Right kidney (tissue), 1 donor: ENCODE measurements around the gene ALG9.
"Not testable (repeated sequence)": the region's sequence is repeated elsewhere in the genome, so short reads cannot be mapped to it uniquely, and the experiment has no call there.

Experiments
- DNase-seq: peaks from one replicate; pipeline ENCODE4 v3.0.0-alpha.2; 2016

ALG9 gene

DNA sequence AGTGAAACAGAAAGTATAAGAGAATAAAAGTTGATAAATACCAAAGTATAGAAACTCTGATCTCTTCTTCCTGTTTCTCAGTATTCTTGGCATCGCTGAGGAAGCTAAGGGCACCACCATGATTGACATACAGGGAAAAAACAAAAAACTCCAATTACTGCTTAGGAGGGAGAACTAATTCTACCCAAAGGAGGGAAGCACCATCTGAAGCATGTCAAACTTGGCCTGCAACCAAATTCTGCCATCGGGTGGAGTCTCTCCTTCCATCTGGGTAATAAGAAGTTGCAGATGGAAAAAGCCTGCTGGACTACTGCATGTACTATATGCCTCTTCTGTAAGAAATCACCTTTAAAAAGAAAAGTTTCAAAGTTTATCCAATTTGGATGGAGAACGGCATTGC is 74.7 kb downstream of the ALG9 start:
- DNase-seq, result no peak

DNA sequence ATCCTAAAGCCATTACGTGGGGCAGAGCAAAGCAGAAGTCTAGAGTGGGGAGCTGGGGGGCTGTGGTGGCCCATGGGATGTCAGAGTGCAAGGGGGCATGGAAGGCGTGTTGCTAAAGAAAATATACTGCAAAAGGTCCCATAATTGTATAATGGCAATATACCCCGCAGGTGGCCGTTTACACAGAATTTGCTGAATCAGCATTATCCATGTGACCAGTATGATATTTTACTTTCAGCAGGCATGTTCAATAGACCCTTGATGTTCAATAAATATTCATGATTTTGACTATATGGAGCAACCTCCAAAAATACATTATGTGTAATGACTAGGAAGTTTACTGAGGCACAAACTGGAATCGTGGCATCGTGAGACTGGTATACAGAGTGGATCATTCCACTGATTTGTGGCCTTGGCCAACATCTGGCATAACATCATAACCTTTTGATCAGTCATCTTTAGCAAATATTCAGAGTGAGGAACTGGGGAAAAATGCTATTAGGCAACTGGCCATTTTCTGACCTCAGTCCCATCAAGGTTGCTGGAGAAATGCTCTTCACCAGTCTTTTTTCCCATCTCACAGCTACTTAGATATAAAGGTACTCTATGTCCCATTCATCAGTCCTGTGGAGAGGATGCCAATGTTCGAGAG is 75.9 kb downstream of the ALG9 start:
- no peak for DNase-seq

GRCh38 chr11:111793863-111794262 is 77.5 kb downstream of the ALG9 start:
- DNase-seq, result no peak

- DNase-seq, result no peak
Measured at GRCh38 chr11:111792955-111793500, 78.4 kb downstream of the ALG9 start.

GRCh38 chr11:111792314-111792713 is 79.1 kb downstream of the ALG9 start:
- no peak for DNase-seq

GRCh38 chr11:111788464-111788863 is 82.9 kb downstream of the ALG9 start:
- DNase-seq, result no peak

GRCh38 chr11:111788051-111788450 is 83.3 kb downstream of the ALG9 start:
- no peak for DNase-seq

GRCh38 chr11:111785886-111786412 is 85.4 kb downstream of the ALG9 start:
- DNase-seq, result no peak

GRCh38 chr11:111785076-111785475 is 86.3 kb downstream of the ALG9 start:
- no peak for DNase-seq

- not testable (repeated sequence) for DNase-seq
Measured at GRCh38 chr11:111784311-111784710, 87.1 kb downstream of the ALG9 start.

DNA sequence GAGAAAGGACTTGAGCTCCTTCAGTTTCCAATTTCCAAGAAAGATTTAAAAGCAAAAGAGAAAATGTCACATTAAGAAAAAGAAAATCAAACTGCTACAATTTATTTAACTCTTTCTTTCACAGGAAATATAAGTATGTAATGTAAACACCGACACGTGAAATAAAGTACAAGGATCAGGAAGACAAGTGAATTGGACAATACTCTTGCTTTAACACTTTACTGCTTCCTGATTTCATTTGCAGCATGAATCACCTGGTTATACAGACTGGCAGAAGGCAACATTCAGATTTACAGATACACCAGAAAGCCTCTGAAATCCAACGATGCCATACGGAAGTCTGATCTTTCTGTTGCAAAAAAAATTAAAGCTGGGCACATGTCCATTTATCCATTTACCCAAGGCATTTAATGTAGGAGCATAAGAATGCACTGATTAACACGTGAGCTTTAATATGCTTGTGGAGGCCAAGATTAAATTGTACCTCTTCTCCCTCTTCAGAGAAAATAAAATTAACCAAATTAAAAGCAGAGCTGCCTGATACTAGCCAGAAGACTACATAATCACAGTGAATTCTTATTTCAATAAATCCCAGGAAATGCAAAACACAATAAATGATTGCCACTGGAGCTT is 89.2 kb downstream of the ALG9 start:
- no peak for DNase-seq

DNA sequence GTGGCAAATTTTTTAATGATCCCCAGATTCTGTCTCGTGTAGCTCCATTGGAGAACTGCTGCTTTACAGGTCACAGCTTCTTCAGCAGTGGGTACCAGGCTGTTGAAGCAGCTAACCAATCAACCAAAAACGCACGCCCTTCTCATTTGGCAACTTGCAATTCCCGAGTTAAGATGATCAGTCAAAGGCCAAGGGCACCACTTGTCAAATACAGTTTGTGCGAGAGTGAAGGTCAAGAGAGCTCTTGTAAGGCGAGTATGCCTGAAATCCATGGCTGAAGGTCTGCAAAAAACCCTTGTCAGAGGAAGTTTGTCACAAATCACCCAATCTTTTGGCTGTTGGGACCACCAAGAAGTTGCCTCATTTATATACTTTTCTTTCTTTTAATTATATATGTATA is 92.3 kb downstream of the ALG9 start:
- DNase-seq, result no peak

DNA sequence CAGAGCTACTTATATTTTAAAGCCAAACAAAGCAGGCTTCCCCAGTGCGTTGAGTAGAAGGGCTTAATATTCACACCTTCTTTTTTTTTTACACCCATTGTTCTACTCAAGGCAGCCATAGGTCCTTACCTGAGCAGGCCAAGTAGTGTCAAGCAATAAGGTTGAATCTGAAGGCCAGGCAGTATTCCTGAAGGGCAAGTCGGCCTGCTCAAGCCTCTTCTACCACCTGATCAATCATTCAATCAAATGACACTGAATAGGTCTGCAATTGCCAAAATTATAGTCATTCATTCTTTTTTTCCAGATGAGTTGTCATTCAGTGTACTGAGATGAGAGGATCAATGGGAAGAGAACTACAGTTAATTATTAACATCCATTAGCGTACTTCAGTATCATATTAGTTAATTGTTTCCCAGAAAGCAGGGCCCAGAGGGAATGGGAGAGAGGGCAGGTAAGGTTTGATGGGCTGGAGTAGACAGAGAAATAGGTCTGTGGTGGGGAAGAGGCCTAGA is 93.3 kb downstream of the ALG9 start:
- no peak for DNase-seq

- DNase-seq, result peak; percentile 42
Measured at GRCh38 chr11:111777094-111778046, 94.0 kb downstream of the ALG9 start.

DNA sequence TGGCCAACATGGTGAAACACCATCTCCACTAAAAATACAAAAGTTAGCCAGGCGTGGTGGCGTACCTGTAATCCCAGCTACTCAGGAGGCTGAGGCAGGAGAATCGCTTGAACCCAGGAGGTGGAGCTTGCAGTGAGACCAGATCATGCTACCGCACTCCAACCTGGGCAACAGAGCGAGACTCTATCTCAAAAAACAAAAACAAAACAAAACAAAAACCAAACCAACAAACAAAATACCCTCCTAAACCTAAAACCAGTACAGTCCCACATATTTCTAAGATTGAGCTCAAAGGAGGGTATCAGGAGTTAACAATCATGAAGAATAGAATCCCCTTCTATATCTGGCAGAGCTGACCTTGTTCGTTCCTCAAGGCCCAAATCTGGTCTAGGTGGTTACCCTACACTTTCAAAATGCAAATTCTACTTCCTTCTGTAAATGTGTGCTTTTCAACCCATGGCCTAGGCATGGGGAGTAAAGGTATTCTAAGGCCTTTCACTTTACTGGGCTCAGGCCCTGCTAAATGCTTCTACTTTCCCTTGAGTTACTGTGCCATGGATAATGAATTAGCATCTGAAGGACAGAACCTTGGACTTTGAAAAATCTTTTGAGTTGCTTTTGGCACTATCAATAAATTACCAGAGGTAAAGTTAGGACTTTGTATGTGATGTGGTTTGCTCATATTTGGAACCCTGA is 94.8 kb downstream of the ALG9 start:
- DNase-seq, result no peak

DNA sequence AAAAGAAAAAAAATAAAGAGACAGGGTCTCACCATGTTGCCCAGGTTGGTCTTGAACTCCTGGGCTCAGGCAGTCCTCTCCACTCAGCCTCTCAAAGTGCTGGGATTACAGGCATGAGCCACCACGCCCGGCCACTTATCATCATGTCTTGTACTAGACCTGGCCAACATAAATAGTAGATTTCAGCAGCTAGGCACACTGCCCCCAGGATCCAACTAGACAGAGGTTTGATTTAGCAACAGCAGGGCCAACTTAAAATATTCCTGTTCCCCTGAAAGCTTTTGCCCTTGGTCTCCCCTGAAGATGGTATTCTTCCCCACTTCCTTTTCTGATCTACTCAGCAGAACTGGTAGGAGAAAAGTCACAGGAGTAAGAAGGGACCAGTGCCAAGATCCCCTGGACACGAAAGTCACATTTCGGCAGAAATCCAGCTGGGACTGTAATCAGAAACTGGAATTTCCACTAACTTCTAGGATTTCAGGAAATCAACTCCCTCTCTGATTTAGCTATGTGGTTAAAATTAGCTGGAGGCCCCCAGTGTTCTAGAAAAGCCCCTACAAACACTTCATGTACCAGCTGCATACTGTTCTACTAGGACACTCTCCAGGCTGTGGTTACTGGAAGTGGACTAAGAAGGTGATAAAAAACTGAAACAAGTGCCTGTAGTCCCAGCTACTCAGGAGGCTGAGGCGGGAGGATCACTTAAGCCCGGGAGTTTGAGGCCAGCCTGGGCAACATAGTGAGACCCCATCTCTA is 96.2 kb downstream of the ALG9 start:
- DNase-seq, result no peak

DNA sequence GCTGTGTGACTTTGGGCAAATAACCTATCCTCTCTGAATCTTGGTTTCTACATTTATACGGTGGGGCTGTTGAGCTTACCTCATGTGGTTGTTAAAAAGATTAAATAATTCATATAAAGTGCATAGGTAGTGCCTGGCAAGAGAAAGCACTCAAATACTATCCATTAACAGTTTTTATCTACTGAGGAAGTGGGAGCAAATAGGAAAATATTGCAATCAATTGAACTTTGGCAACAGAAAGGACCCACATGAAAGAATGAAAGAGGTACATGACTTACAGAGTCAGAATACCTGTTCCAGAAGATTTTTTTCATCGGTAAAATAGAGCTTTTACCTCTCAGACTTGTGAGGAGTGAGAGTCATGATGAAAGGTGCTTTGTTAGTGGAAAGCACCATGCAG is 98.8 kb downstream of the ALG9 start:
- DNase-seq, result no peak

GRCh38 chr11:111771205-111771604 is 100.2 kb downstream of the ALG9 start:
- not testable (repeated sequence) for DNase-seq

DNA sequence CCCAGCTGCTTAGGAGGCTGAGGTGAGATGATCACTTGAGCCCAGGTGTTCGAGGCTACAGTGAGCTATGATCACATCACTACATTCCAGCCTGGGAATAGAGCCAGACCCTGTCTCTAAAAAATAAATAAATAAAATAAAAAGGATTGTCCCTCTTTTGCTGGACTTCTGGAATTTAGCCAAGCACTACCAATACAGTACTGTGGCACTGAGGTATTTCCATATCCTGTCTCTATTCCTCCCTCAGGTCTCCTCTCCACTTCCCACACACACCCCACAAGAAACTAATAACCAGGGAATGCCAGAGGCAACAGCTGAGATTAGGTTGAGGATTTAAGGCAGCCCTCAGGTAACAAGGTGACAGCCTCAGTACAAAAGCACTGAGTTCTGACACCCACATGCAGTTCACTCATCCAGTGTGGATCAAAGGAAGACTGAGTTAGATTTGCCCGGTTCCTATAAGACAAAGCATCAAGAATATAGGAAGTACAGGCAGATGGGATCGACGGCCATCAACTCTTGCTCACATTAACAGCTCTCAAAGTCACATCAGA is 100.7 kb downstream of the ALG9 start:
- DNase-seq, result no peak

GRCh38 chr11:111766834-111767142 is 104.6 kb downstream of the ALG9 start:
- no peak for DNase-seq
